ENCODE results near the gene RIBC2. TPM values are rescaled to one million over a fixed set of nuclear protein-coding genes. Genes with fewer than 3 reads are reported as not detected.

Gene RIBC2
- total and polyA plus RNA-seq, 4 donors: 0.25 to 1.5 TPM; not detected in 2

DNA sequence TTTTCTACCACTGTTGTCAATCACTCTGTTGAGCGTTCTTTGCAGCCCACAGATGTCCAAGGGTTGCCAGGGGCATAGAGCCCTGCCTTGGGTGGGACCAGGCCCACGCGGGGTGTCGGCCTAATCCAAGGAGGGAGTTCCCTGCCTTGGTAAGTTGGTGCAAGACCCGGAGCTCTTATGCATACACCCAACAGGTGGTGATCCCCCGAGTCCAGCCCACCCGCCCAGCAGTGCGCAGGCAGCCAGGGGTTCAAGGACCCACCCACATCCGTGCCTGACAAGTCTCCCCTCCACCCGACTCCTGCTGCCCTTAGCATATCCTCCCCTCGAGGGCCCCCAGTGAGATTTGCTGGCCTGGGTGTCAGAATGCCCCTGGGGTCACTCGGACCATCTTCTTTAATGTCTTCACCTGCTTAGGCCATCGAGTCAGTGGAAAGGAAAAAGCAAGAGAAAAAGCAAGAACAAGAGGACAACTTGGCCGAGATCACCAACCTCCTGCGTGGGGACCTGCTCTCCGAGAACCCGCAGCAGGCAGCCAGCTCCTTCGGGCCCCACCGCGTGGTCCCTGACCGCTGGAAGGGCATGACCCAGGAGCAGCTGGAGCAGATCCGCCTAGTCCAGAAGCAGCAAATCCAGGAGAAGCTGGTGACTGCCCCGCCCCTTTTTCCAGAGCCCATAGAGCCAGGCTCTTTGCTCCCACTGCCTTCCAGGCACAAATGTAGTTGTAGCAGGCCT, 12.2 kb downstream of the RIBC2 start:
- H3K27me3 ChIP-seq (ENCODE audit: control insufficient read depth in 4 of 4, insufficient read depth in 4 of 4, low read length in 3 of 4): no peaks in the 10 kb centered on the region
- no peak overlapping the region for H3K9ac ChIP-seq (ENCODE audit: low read depth in 1 of 2, low read length in 2 of 2)
- H3K36me3 ChIP-seq (ENCODE audit: control insufficient read depth in 4 of 4, insufficient read depth in 3 of 4, low read depth in 1 of 4, low read length in 3 of 4): no peaks in the 10 kb centered on the region
- TF ChIP-seq CTCF (IDR thresholded peaks at IDR 0.05; ENCODE audit: low read depth, low read length, missing input control) (no peak), ZBTB33 (IDR thresholded peaks at IDR 0.05) (no peak), EGR1 (IDR thresholded peaks at IDR 0.05; ENCODE audit: low read depth in 2 of 2) (no peak), HNF4A (conservative IDR thresholded peaks at IDR 0.05) (no peak)
- DNase-seq (ENCODE audit: low spot score): no peak
- 95% methylated on average over 23 of the region's 23 CpGs for WGBS
- no peaks in the 10 kb centered on the region for H3K4me1 ChIP-seq (ENCODE audit: control insufficient read depth in 4 of 4, insufficient read depth in 4 of 4, low read length in 3 of 4)
- H3K9me3 ChIP-seq (ENCODE audit: control insufficient read depth in 4 of 4, low read length in 3 of 4): no peaks in the 10 kb centered on the region
- H3K27ac ChIP-seq (ENCODE audit: low read depth in 1 of 2, low read length in 2 of 2): no peak overlapping the region
- no peak overlapping the region for H3K4me3 ChIP-seq (ENCODE audit: low read depth in 1 of 3, low read length in 3 of 3)

DNA sequence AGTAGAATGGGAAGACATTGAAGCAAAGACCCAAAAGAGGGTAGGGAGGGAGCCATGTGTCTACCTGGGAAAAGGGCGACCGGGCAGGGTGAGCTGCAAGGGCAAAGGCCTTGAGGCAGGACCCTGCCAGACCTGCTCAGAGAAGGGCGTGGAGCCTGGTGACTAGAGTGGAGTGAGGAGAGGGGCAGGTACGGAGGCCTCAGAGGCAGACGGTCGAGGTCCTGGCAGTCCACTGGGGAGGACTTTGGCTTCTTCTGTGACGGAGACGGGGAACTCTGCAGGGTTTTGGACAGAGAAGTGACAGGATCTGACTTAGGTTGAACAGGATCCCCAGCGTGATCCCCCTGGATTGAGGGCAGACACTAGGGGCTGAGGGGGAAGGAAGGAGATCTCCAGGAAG, 12.9 kb downstream of the RIBC2 start:
- Histone ChIP-seq H3K9ac (ENCODE audit: low read depth in 1 of 2, low read length in 2 of 2) (no peak overlapping the region), H3K27me3 (ENCODE audit: control insufficient read depth in 4 of 4, insufficient read depth in 4 of 4, low read length in 3 of 4) (no peaks in the 10 kb centered on the region), H3K27ac (ENCODE audit: low read depth in 1 of 2, low read length in 2 of 2) (no peak overlapping the region), H3K36me3 (ENCODE audit: control insufficient read depth in 4 of 4, insufficient read depth in 3 of 4, low read depth in 1 of 4, low read length in 3 of 4) (no peaks in the 10 kb centered on the region), H3K9me3 (ENCODE audit: control insufficient read depth in 4 of 4, low read length in 3 of 4) (no peaks in the 10 kb centered on the region), H3K4me1 (ENCODE audit: control insufficient read depth in 4 of 4, insufficient read depth in 4 of 4, low read length in 3 of 4) (no peaks in the 10 kb centered on the region), H3K4me3 (ENCODE audit: low read depth in 1 of 3, low read length in 3 of 3) (no peak overlapping the region)
- no peak for TF ChIP-seq HNF4A (conservative IDR thresholded peaks at IDR 0.05)
- no peak for TF ChIP-seq HNF4G (IDR thresholded peaks at IDR 0.05)
- TF ChIP-seq GABPA (IDR thresholded peaks at IDR 0.05 in 1 of 2, conservative IDR thresholded peaks at IDR 0.05 in 1 of 2): no peak
- no peak for TF ChIP-seq ATF3 (IDR thresholded peaks at IDR 0.05)
- TF ChIP-seq TAF1 (conservative IDR thresholded peaks at IDR 0.05): no peak
- no peak for TF ChIP-seq FOXA1 (IDR thresholded peaks at IDR 0.05)
- TF ChIP-seq MAX (IDR thresholded peaks at IDR 0.05): no peak
- TF ChIP-seq ZBTB33 (IDR thresholded peaks at IDR 0.05): no peak
- no peak for TF ChIP-seq REST (IDR thresholded peaks at IDR 0.05)
- no peak for TF ChIP-seq RXRA (IDR thresholded peaks at IDR 0.05)
- TF ChIP-seq SP1 (IDR thresholded peaks at IDR 0.05): no peak
- TF ChIP-seq CTCF (IDR thresholded peaks at IDR 0.05; ENCODE audit: low read depth, low read length, missing input control): no peak
- TF ChIP-seq JUND (IDR thresholded peaks at IDR 0.05): no peak
- TF ChIP-seq NR2F2 (IDR thresholded peaks at IDR 0.05): no peak
- TF ChIP-seq RAD21 (IDR thresholded peaks at IDR 0.05): no peak
- TF ChIP-seq YY1 (IDR thresholded peaks at IDR 0.05): no peak
- no peak for DNase-seq (ENCODE audit: low spot score)
- 98% methylated on average over 9 of the region's 9 CpGs for WGBS
